H9 (cell line): ENCODE results near the gene FOXI2. TPM values are rescaled to one million over a fixed set of nuclear protein-coding genes. Genes with fewer than 3 reads are reported as not detected.

Experiments used
- DNase-seq: peaks from one replicate; pipeline ENCODE4 v3.0.0-alpha.2; 2017
- H2AFZ ChIP-seq: one replicate; pipeline ENCODE4 v1.6.1; 2013; ENCODE audit warnings: mild to moderate bottlenecking, low read length, control low read depth, moderate library complexity
- H2AK5ac ChIP-seq: 2 replicates; pipeline ENCODE4 v1.6.1; 2013; ENCODE audit warnings: low read length, control low read depth, mixed read lengths; ENCODE audit not compliant: insufficient read length
- H2BK120ac ChIP-seq: one replicate; pipeline ENCODE4 v1.6.1; 2013; ENCODE audit warnings: low read depth, mild to moderate bottlenecking, low read length, control low read depth, inconsistent platforms; ENCODE audit not compliant: poor library complexity, severe bottlenecking
- H2BK12ac ChIP-seq: 2 replicates; pipeline ENCODE4 v1.6.1; 2013; ENCODE audit warnings: low read length, control low read depth, mixed read lengths, low read depth; ENCODE audit not compliant: insufficient read length
- H2BK15ac ChIP-seq: 2 replicates; pipeline ENCODE4 v1.6.1; 2013; ENCODE audit warnings: low read depth, low read length, control low read depth
- H2BK20ac ChIP-seq: one replicate; pipeline ENCODE4 v1.6.1; 2013; ENCODE audit warnings: low read depth, mild to moderate bottlenecking, low read length, control low read depth, inconsistent platforms; ENCODE audit not compliant: poor library complexity, severe bottlenecking
- H2BK5ac ChIP-seq: 2 replicates; pipeline ENCODE4 v1.6.1; 2013; ENCODE audit warnings: low read length, control low read depth, mixed read lengths; ENCODE audit not compliant: insufficient read length
- H3K14ac ChIP-seq: 2 replicates; pipeline ENCODE4 v1.6.1; 2013; ENCODE audit warnings: low read length, control low read depth; ENCODE audit not compliant: insufficient read depth
- H3K18ac ChIP-seq: 2 replicates; pipeline ENCODE4 v1.6.1; 2013; ENCODE audit warnings: low read depth, mild to moderate bottlenecking, mixed read lengths, low read length, control low read depth; ENCODE audit not compliant: insufficient read length
- H3K23ac ChIP-seq: 2 replicates; pipeline ENCODE4 v1.6.1; 2013; ENCODE audit warnings: low read length, control low read depth, mixed read lengths, low read depth; ENCODE audit not compliant: insufficient read length
- H3K23me2 ChIP-seq: 2 replicates; pipeline ENCODE4 v1.6.1; 2013; ENCODE audit warnings: low read depth, mild to moderate bottlenecking, mixed read lengths, low read length, control low read depth; ENCODE audit not compliant: insufficient read length, poor library complexity, severe bottlenecking
- H3K27ac ChIP-seq: 2 replicates; pipeline ENCODE4 v1.5.1; 2013; ENCODE audit warnings: low read length, control low read depth, mixed read lengths, low read depth; ENCODE audit not compliant: insufficient read length
- H3K27me3 ChIP-seq: 2 replicates; pipeline ENCODE4 v1.6.1; 2013; ENCODE audit warnings: low read length, control low read depth, inconsistent platforms; ENCODE audit not compliant: insufficient read depth
- H3K4ac ChIP-seq: 2 replicates; pipeline ENCODE4 v1.6.1; 2013; ENCODE audit warnings: low read depth, mild to moderate bottlenecking, control low read depth, inconsistent platforms, low read length, moderate library complexity
- H3K4me1 ChIP-seq: 2 replicates; pipeline ENCODE4 v1.6.1; 2013; ENCODE audit warnings: low read length, control low read depth, inconsistent platforms; ENCODE audit not compliant: insufficient read depth
- H3K4me2 ChIP-seq: 2 replicates; pipeline ENCODE4 v1.6.1; 2013; ENCODE audit warnings: low read length, control low read depth, mixed read lengths; ENCODE audit not compliant: insufficient read length, insufficient read depth
- H3K56ac ChIP-seq: 2 replicates; pipeline ENCODE4 v1.6.1; 2013; ENCODE audit warnings: low read depth, mild to moderate bottlenecking, mixed read lengths, low read length, control low read depth; ENCODE audit not compliant: insufficient read length
- H3K79me1 ChIP-seq: 2 replicates; pipeline ENCODE4 v1.6.1; 2013; ENCODE audit warnings: low read depth, mild to moderate bottlenecking, moderate library complexity, low read length, control low read depth, inconsistent platforms; ENCODE audit not compliant: insufficient read depth, poor library complexity, severe bottlenecking
- H3K79me2 ChIP-seq: 2 replicates; pipeline ENCODE4 v1.6.1; 2013; ENCODE audit warnings: low read length, control low read depth, inconsistent platforms; ENCODE audit not compliant: insufficient read depth
- H3K9ac ChIP-seq: 2 replicates; pipeline ENCODE4 v1.6.1; 2013; ENCODE audit warnings: low read length, control low read depth, mixed read lengths; ENCODE audit not compliant: insufficient read length; ENCODE audit errors: extremely low read depth
- H3K9me3 ChIP-seq: one replicate; pipeline ENCODE4 v1.6.1; 2013; ENCODE audit warnings: low read depth, low read length, inconsistent platforms; ENCODE audit not compliant: control insufficient read depth
- H3T11ph ChIP-seq: one replicate; pipeline ENCODE4 v1.6.1; 2013; ENCODE audit warnings: mild to moderate bottlenecking, low read length, control low read depth, inconsistent platforms
- H4K20me1 ChIP-seq: one replicate; pipeline ENCODE4 v1.6.1; 2013; ENCODE audit not compliant: control insufficient read depth, insufficient read length, insufficient read depth
- H4K5ac ChIP-seq: 2 replicates; pipeline ENCODE4 v1.6.1; 2013; ENCODE audit warnings: low read depth, mild to moderate bottlenecking, mixed read lengths, low read length, control low read depth; ENCODE audit not compliant: insufficient read length
- H4K8ac ChIP-seq: replicated peaks from 2 replicates; pipeline ENCODE4 v1.6.1; 2013; ENCODE audit warnings: low read length, control low read depth, mixed read lengths, low read depth; ENCODE audit not compliant: insufficient read length
- H4K91ac ChIP-seq: 2 replicates; pipeline ENCODE4 v1.6.1; 2013; ENCODE audit warnings: low read depth, mild to moderate bottlenecking, moderate library complexity, mixed read lengths, low read length, control low read depth; ENCODE audit not compliant: insufficient read length
- H3K27ac Mint-ChIP-seq, 3 experiments: 2 replicates in 2 of 3; 3 replicates in 1 of 3; pipeline ENCODE4 v1.8.0; 2020 to 2021; ENCODE audit warnings: mixed read lengths in 3 of 3, mild to moderate bottlenecking in 1 of 3, moderate library complexity in 1 of 3
- H3K27me3 Mint-ChIP-seq: 2 replicates; pipeline ENCODE4 v1.8.0; 2021; ENCODE audit warnings: low read depth, mild to moderate bottlenecking, moderate library complexity, mixed read lengths
- H3K36me3 Mint-ChIP-seq, 3 experiments: 2 replicates in 2 of 3; 3 replicates in 1 of 3; pipeline ENCODE4 v1.8.0; 2020 to 2021; ENCODE audit warnings: low read depth in 3 of 3, mixed read lengths in 3 of 3; ENCODE audit not compliant: insufficient read depth in 1 of 3
- H3K4me1 Mint-ChIP-seq, 2 experiments: 2 replicates each; pipeline ENCODE4 v1.8.0; 2020; ENCODE audit warnings: mixed read lengths in 2 of 2
- H3K4me3 Mint-ChIP-seq, 2 experiments: 2 replicates in 1 of 2; 3 replicates in 1 of 2; pipeline ENCODE4 v1.8.0; 2020 to 2021; ENCODE audit warnings: mild to moderate bottlenecking in 2 of 2, mixed read lengths in 2 of 2, moderate library complexity in 1 of 2
- H3K9me3 Mint-ChIP-seq, 2 experiments: 2 replicates in 1 of 2; 3 replicates in 1 of 2; pipeline ENCODE4 v1.8.0; 2020; ENCODE audit warnings: mild to moderate bottlenecking in 2 of 2, mixed read lengths in 2 of 2, moderate library complexity in 1 of 2
- WGBS: extraction: QIAGEN DNeasy Blood & Tissue Kit; methylation state at CpG from one replicate; pipeline ENCODE4 v1.1.7; 2013; ENCODE audit warnings: missing lambda C conversion rate, low lambda C conversion rate, mixed read lengths; ENCODE audit not compliant: insufficient read length; ENCODE audit errors: extremely low coverage; 5-methylcytosine and 5-hydroxymethylcytosine counted together
- total RNA-seq: library from RNA; stranded (reverse); gene quantifications from 2 replicates; pipeline ENCODE4 v1.2.1, GENCODE V29; 2021
- TF ChIP-seq, protein P1 (sequence below): fragments of 200-600 bp; sonication (generic); conservative IDR thresholded peaks from 3 replicates; pipeline ENCODE4 v1.8.0; 2021; ENCODE audit warnings: antibody characterized with exemption, mild to moderate bottlenecking

FOXI2 gene
- total RNA-seq, 1 experiment from 2014 or later = 0.42 TPM

DNA sequence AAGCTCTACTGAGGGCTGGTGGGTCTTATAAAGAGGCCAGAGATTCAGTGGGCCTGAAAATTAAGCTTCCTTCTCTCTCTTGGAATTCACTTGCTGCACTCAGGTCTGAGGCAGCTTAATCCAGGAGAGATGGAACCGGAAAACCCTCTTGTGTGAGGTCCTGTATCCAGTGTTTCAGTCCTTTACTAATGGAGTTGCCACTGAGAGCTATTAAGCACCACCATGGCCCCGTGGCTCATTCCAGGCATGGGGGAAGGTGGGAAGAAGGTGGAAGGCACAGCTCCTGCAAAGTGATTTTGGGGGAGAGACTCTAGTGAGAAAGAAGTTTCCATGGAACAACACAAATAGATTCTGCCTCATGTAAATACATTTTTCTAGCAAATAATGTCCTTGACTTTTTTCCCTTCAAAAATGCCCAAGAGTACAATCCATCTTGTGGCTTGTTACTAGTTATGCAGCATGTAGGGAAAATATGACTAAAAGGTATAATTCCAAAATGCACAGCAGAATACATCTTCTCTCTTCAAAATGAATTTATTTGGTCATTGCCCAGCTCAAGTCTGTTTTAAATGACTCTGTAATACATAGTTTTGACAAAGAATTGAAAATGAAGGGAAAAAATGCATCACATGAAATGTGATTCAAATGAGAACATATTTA, 46.7 kb upstream of the FOXI2 start:
- H3K9ac ChIP-seq = no peak overlapping the region
- no peaks in the 10 kb centered on the region for H3K79me2 ChIP-seq
- no peak overlapping the region for H3K14ac ChIP-seq
- H2AK5ac ChIP-seq = no peak overlapping the region
- H2BK12ac ChIP-seq = no peak overlapping the region
- WGBS = no CpG with 5 or more reads among the region's 2 CpGs
- H4K91ac ChIP-seq = no peak overlapping the region
- no peak overlapping the region for H3K4me3 Mint-ChIP-seq
- H3K27me3 ChIP-seq = no peaks in the 10 kb centered on the region
- no peak overlapping the region for H2BK15ac ChIP-seq
- no peaks in the 10 kb centered on the region for H3K9me3 Mint-ChIP-seq
- no peak overlapping the region for H4K8ac ChIP-seq
- peak overlapping the region in 1 of 3 experiments; percentile 67; a peak in 1 of 7 replicates for H3K27ac Mint-ChIP-seq
- no peak overlapping the region for H3K4ac ChIP-seq
- H2BK5ac ChIP-seq = no peak overlapping the region
- H3K27ac ChIP-seq = no peak overlapping the region
- no peak overlapping the region for H3K23ac ChIP-seq
- no peaks in the 10 kb centered on the region; the same call in 1 of the 2 replicates for H3K4me1 ChIP-seq
- H2BK20ac ChIP-seq = no peak overlapping the region
- H3K27me3 Mint-ChIP-seq = peaks cover 3% of the 10 kb centered on the region
- TF ChIP-seq, protein P1, sequence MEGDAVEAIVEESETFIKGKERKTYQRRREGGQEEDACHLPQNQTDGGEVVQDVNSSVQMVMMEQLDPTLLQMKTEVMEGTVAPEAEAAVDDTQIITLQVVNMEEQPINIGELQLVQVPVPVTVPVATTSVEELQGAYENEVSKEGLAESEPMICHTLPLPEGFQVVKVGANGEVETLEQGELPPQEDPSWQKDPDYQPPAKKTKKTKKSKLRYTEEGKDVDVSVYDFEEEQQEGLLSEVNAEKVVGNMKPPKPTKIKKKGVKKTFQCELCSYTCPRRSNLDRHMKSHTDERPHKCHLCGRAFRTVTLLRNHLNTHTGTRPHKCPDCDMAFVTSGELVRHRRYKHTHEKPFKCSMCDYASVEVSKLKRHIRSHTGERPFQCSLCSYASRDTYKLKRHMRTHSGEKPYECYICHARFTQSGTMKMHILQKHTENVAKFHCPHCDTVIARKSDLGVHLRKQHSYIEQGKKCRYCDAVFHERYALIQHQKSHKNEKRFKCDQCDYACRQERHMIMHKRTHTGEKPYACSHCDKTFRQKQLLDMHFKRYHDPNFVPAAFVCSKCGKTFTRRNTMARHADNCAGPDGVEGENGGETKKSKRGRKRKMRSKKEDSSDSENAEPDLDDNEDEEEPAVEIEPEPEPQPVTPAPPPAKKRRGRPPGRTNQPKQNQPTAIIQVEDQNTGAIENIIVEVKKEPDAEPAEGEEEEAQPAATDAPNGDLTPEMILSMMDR = no peak
- no peak for DNase-seq
- H3K36me3 Mint-ChIP-seq = no peaks in the 10 kb centered on the region; a peak in 1 of 7 replicates
- H2BK120ac ChIP-seq = no peak overlapping the region
- H3K4me2 ChIP-seq = no peak overlapping the region
- H4K20me1 ChIP-seq = no peaks in the 10 kb centered on the region
- H3K23me2 ChIP-seq = no peaks in the 10 kb centered on the region
- H3K9me3 ChIP-seq = no peaks in the 10 kb centered on the region
- H3K79me1 ChIP-seq = no peaks in the 10 kb centered on the region
- H3K18ac ChIP-seq = no peak overlapping the region
- no peak overlapping the region for H3K56ac ChIP-seq
- no peak overlapping the region for H3T11ph ChIP-seq
- peaks cover 3 to 12% of the 10 kb centered on the region in 2 experiments for H3K4me1 Mint-ChIP-seq
- H2AFZ ChIP-seq = no peak overlapping the region
- no peak overlapping the region for H4K5ac ChIP-seq
